ENCODE results near the gene ANKRD66. TPM values are rescaled to one million over a fixed set of nuclear protein-coding genes. Genes with fewer than 3 reads are reported as not detected.

Gene ANKRD66
- total RNA-seq, 1 experiment from 2014 or later: not detected

DNA sequence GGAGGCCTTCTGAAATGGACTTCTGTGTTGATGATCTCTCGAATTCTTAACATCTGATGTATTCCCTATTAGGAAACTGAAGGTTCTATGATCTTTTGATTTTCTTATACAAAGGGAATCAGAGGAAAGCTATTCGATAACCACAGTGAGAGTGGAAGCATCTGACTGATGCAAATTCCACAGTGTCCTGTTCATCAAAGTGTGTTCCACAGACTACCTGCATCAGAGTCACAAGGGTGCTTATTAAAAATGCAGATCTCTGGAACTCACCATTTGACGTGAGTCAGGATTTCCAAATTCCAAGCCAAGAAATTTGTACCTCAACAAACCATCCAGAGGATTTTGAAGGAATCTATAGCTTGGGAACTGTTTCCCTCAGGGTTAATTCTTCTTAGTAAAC, 42.1 kb downstream of the ANKRD66 start:
- Histone ChIP-seq H3K4me1 (ENCODE audit: insufficient read depth, low read length) (no peaks in the 10 kb centered on the region), H4K8ac (replicated peaks; ENCODE audit: insufficient read length, low read depth, low read length) (no peak overlapping the region), H3K4ac (ENCODE audit: low read depth, low read length) (no peak overlapping the region), H2BK20ac (ENCODE audit: low read depth, low read length, poor library complexity, severe bottlenecking) (no peak overlapping the region), H3K27ac (ENCODE audit: insufficient read length, low read depth, low read length) (no peak overlapping the region), H3K9ac (ENCODE audit: extremely low read depth, insufficient read length, low read length) (no peak overlapping the region), H2AK5ac (ENCODE audit: insufficient read length, low read length) (no peak overlapping the region), H3T11ph (ENCODE audit: low read length) (no peak overlapping the region), H4K91ac (ENCODE audit: insufficient read length, low read depth, low read length) (no peak overlapping the region), H2BK5ac (ENCODE audit: insufficient read length, low read length) (no peak overlapping the region), H2BK12ac (ENCODE audit: insufficient read length, low read depth, low read length) (no peak overlapping the region), H3K56ac (ENCODE audit: insufficient read length, low read depth, low read length) (no peak overlapping the region), H2BK15ac (ENCODE audit: low read depth, low read length) (no peak overlapping the region), H4K20me1 (ENCODE audit: control insufficient read depth, insufficient read depth, insufficient read length) (no peaks in the 10 kb centered on the region), H3K4me2 (ENCODE audit: insufficient read depth, insufficient read length, low read length) (no peak overlapping the region), H3K23me2 (ENCODE audit: insufficient read length, low read depth, low read length, poor library complexity, severe bottlenecking) (no peaks in the 10 kb centered on the region), H3K79me2 (ENCODE audit: insufficient read depth, low read length) (no peaks in the 10 kb centered on the region), H3K14ac (ENCODE audit: insufficient read depth, low read length) (no peak overlapping the region), H3K27me3 (ENCODE audit: insufficient read depth, low read length) (no peaks in the 10 kb centered on the region), H2BK120ac (ENCODE audit: low read depth, low read length, poor library complexity, severe bottlenecking) (no peak overlapping the region), H3K79me1 (ENCODE audit: insufficient read depth, low read depth, low read length, poor library complexity, severe bottlenecking) (no peaks in the 10 kb centered on the region), H3K9me3 (ENCODE audit: control insufficient read depth, low read depth, low read length) (no peaks in the 10 kb centered on the region), H4K5ac (ENCODE audit: insufficient read length, low read depth, low read length) (no peak overlapping the region), H3K23ac (ENCODE audit: insufficient read length, low read depth, low read length) (no peak overlapping the region), H2AFZ (ENCODE audit: low read length) (no peak overlapping the region), H3K18ac (ENCODE audit: insufficient read length, low read depth, low read length) (no peak overlapping the region)
- no CpG with 5 or more reads among the region's 3 CpGs for WGBS (ENCODE audit: extremely low coverage, insufficient read length, low lambda C conversion rate)
- no peaks in the 10 kb centered on the region for H3K36me3 Mint-ChIP-seq (ENCODE audit: insufficient read depth in 1 of 3, low read depth in 3 of 3)
- TF ChIP-seq, protein P1, sequence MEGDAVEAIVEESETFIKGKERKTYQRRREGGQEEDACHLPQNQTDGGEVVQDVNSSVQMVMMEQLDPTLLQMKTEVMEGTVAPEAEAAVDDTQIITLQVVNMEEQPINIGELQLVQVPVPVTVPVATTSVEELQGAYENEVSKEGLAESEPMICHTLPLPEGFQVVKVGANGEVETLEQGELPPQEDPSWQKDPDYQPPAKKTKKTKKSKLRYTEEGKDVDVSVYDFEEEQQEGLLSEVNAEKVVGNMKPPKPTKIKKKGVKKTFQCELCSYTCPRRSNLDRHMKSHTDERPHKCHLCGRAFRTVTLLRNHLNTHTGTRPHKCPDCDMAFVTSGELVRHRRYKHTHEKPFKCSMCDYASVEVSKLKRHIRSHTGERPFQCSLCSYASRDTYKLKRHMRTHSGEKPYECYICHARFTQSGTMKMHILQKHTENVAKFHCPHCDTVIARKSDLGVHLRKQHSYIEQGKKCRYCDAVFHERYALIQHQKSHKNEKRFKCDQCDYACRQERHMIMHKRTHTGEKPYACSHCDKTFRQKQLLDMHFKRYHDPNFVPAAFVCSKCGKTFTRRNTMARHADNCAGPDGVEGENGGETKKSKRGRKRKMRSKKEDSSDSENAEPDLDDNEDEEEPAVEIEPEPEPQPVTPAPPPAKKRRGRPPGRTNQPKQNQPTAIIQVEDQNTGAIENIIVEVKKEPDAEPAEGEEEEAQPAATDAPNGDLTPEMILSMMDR (conservative IDR thresholded peaks at IDR 0.05): no peak
- H3K27ac Mint-ChIP-seq: no peak overlapping the region
- no peaks in the 10 kb centered on the region; the same call in 1 of the 2 replicates for H3K27me3 Mint-ChIP-seq (ENCODE audit: low read depth)
- H3K4me1 Mint-ChIP-seq: no peaks in the 10 kb centered on the region
- DNase-seq: no peak
- H3K4me3 Mint-ChIP-seq: no peak overlapping the region
- H3K9me3 Mint-ChIP-seq: no peaks in the 10 kb centered on the region
